ENCODE results near the gene SELENOI.

DNA sequence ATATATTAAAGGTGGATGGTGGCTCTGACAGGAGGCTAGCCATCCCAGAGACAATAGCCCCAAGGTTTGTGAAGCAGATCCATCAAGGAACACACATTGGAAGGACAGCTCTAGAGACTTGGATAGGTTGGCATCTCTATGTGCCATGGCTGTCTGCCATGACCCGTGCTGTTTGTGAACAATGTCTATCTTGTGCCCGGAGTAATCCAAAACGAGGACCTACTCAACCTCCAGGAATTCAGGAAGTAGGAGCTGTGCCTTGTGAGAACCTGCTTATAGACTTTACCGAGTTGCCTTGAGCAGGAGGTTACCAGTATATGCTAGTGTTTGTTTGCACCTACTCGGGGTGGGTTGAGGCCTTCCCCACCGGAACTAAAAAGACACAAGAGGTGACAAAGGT, 43.1 kb upstream of the SELENOI start:
- TF ChIP-seq POLR2AphosphoS5 (IDR thresholded peaks at IDR 0.05; ENCODE audit: borderline replicate concordance, low read depth, low read length) (no peak), EZH2 (IDR thresholded peaks at IDR 0.05) (no peak), FOXP2 (optimal IDR thresholded peaks at IDR 0.05; ENCODE audit: control extremely low read depth, extremely low read length, insufficient read depth) (no peak)

All from SK-N-MC (cell line).